K562 (cell line): Measurements from ENCODE around the gene RARRES2. TPM values are rescaled to one million over a fixed set of nuclear protein-coding genes. Genes with fewer than 3 reads are reported as not detected.

Experiments used
- ARID1B ChIP-seq: fragments of 450-650 bp; IDR thresholded peaks from 2 replicates; pipeline ENCODE4 v1.6.1; 2016; ENCODE audit warnings: antibody characterized with exemption, mild to moderate bottlenecking, inconsistent platforms
- BCOR ChIP-seq: fragments of 450-650 bp; IDR thresholded peaks from 2 replicates; pipeline ENCODE4 v1.6.1; 2016
- BRD4 ChIP-seq: fragments of 200-600 bp; sonication (generic); IDR thresholded peaks from 2 replicates; pipeline ENCODE4 v1.6.1; 2017; ENCODE audit warnings: inconsistent platforms
- DLX4 ChIP-seq: fragments of 250-450 bp; sonication (Bioruptor Pico); IDR thresholded peaks from 2 replicates; pipeline ENCODE4 v1.6.1; 2021; ENCODE audit warnings: mild to moderate bottlenecking
- ESRRB ChIP-seq: fragments of 250-450 bp; sonication (Bioruptor Pico); IDR thresholded peaks from 2 replicates; pipeline ENCODE4 v1.5.0; 2020; ENCODE audit warnings: mild to moderate bottlenecking, moderate library complexity, borderline replicate concordance
- FOXA3 ChIP-seq, 2 experiments: fragments of 450-650 bp in 1 of 2; sonication (generic) in 1 of 2; formaldehyde crosslinking; IDR thresholded peaks in 1 of 2; conservative IDR thresholded peaks in 1 of 2; 2 replicates each; pipeline versions ENCODE4 v1.4.0 to v1.8.0; 2020 to 2022; ENCODE audit warnings: mild to moderate bottlenecking in 2 of 2, missing genetic modification reagents in 1 of 2
- FOXP1 ChIP-seq: sonication (generic); formaldehyde crosslinking; IDR thresholded peaks from 2 replicates; pipeline ENCODE4 v1.8.0; 2022; ENCODE audit warnings: mild to moderate bottlenecking, missing genetic modification reagents
- KDM5B ChIP-seq: fragments of 200-600 bp; sonication (generic); IDR thresholded peaks from 2 replicates; pipeline ENCODE4 v1.6.1; 2012; ENCODE audit warnings: low read depth, mild to moderate bottlenecking, moderate library complexity, low read length, control low read depth, inconsistent platforms; ENCODE audit not compliant: insufficient replicate concordance
- MAZ ChIP-seq, 2 experiments: fragments of 450-650 bp in 1 of 2; sonication (generic) in 1 of 2; formaldehyde crosslinking; IDR thresholded peaks in 1 of 2; conservative IDR thresholded peaks in 1 of 2; 2 replicates each; pipeline versions ENCODE4 v1.4.0 to v1.5.0; 2020; ENCODE audit warnings: mild to moderate bottlenecking in 1 of 2, missing genetic modification reagents in 1 of 2
- MBD2 ChIP-seq: sonication (generic); IDR thresholded peaks from 2 replicates; pipeline ENCODE4 v1.6.1; 2016; ENCODE audit warnings: low read depth, borderline replicate concordance
- MEF2A ChIP-seq: IDR thresholded peaks from 2 replicates; pipeline ENCODE4 v1.6.1; 2011; ENCODE audit warnings: low read depth, mild to moderate bottlenecking, low read length, moderate library complexity; ENCODE audit not compliant: control insufficient read depth
- MTF1 ChIP-seq: fragments of 250-450 bp; sonication (Bioruptor Pico); IDR thresholded peaks from 2 replicates; pipeline ENCODE4 v1.9.0; 2021; ENCODE audit warnings: moderate library complexity, mild to moderate bottlenecking, inconsistent platforms, borderline replicate concordance
- MYBL2 ChIP-seq, 2 experiments: fragments of 450-650 bp in 1 of 2; sonication (generic) in 1 of 2; formaldehyde crosslinking in 1 of 2; IDR thresholded peaks; 2 replicates each; pipeline versions ENCODE4 v1.6.1 to v1.8.1; 2017 to 2022; ENCODE audit warnings: borderline replicate concordance in 1 of 2, inconsistent platforms in 1 of 2, low read depth in 1 of 2, mild to moderate bottlenecking in 1 of 2, missing genetic modification reagents in 1 of 2, moderate library complexity in 1 of 2
- NCOR1 ChIP-seq: fragments of 450-650 bp; IDR thresholded peaks from 2 replicates; pipeline ENCODE4 v1.6.1; 2016; ENCODE audit warnings: mild to moderate bottlenecking, moderate library complexity
- POLR2AphosphoS5 ChIP-seq: IDR thresholded peaks from 2 replicates; pipeline ENCODE4 v1.6.1; 2011; ENCODE audit warnings: mild to moderate bottlenecking, low read depth, low read length, moderate library complexity; ENCODE audit not compliant: control insufficient read depth, insufficient read depth
- POLR2B ChIP-seq: fragments of 450-650 bp; IDR thresholded peaks from 2 replicates; pipeline ENCODE4 v1.6.1; 2018; ENCODE audit warnings: low read depth; ENCODE audit not compliant: partially characterized antibody
- TAF7 ChIP-seq: fragments of 450-650 bp; IDR thresholded peaks from 2 replicates; pipeline ENCODE4 v1.6.1; 2016; ENCODE audit warnings: missing genetic modification characterization, missing compliant biosample characterization
- UBTF ChIP-seq, 2 experiments: IDR thresholded peaks; 2 replicates each; pipeline ENCODE4 v1.6.1; 2012; ENCODE audit warnings: improper control_type of control experiment in 2 of 2, low read depth in 2 of 2, low read length in 2 of 2, borderline replicate concordance in 1 of 2
- ZBTB2 ChIP-seq: fragments of 450-650 bp; IDR thresholded peaks from 2 replicates; pipeline ENCODE4 v1.6.1; 2016; ENCODE audit warnings: antibody characterized with exemption
- ZNF217 ChIP-seq: sonication (generic); formaldehyde crosslinking; IDR thresholded peaks from 2 replicates; pipeline ENCODE4 v1.8.0; 2022; ENCODE audit warnings: mild to moderate bottlenecking, missing genetic modification reagents
- ZNF76 ChIP-seq: fragments of 250-450 bp; sonication (Bioruptor Pico); IDR thresholded peaks from 2 replicates; pipeline ENCODE4 v1.4.0; 2020; ENCODE audit warnings: mild to moderate bottlenecking, moderate library complexity, borderline replicate concordance
- ZNF778 ChIP-seq: fragments of 450-650 bp; formaldehyde crosslinking; IDR thresholded peaks from 2 replicates; pipeline ENCODE4 v1.4.0; 2020; ENCODE audit warnings: mild to moderate bottlenecking, moderate library complexity
- polyA plus RNA-seq, 8 experiments: library from polyadenylated mRNA; depleted of rRNA in 4 of 8; stranded (reverse) in 5 of 8; unstranded in 3 of 8; fragments of >200 nt; fragmentation: Nextera tagmentation in 2 of 8; fragmentation: Illumina TruSeq in 1 of 8; extraction: Ambion mirVana in 2 of 8; extraction: Trizol in 1 of 8; gene quantifications; 2 replicates each; pipeline versions ENCODE4 v1.2.1 to v1.2.3, GENCODE V29; 2011 to 2014; ENCODE audit warnings: inconsistent platforms in 1 of 8, missing spikeins in 1 of 8
- total RNA-seq, 7 experiments: library from RNA; depleted of rRNA in 6 of 7; stranded (reverse); fragments of >200 nt in 6 of 7; fragmentation: Illumina TruSeq in 2 of 7; extraction: Trizol in 2 of 7; gene quantifications; 2 replicates each; pipeline versions ENCODE4 v1.2.1 to v1.2.3, GENCODE V29; 2011 to 2021; ENCODE audit warnings: low replicate concordance in 1 of 7

RARRES2 gene
- total and polyA plus RNA-seq, 9 of the 15 experiments (the other 6 are each of a cell fraction or from before 2014, with no cell fraction given): 0.11 to 1.7 (median 0.23) TPM; not detected in 6

GRCh38 chr7:150322833-150323681 is 18.4 kb downstream of the RARRES2 start, which contains the start of the genes ACTR3C and LRRC61 (continued):
- TF ChIP-seq BRD4 (peak; percentile 94; the same call in 1 of the 2 replicates), ZNF778 (CRISPR knock-in tag) (no peak), ZNF76 (CRISPR knock-in tag) (peak; percentile 94), POLR2B (peak; percentile 90), ZBTB2 (peak; percentile 92), MBD2 (peak; percentile 68), MAZ (CRISPR knock-in tag; conservative IDR thresholded peaks at IDR 0.05 in 1 of 2, IDR thresholded peaks at IDR 0.05 in 1 of 2) (peak; percentile 85 to 91), KDM5B (peak; percentile 80), POLR2AphosphoS5 (no peak; the same call in none of the 2 replicates), UBTF (IDR thresholded peaks at IDR 0.05; ENCODE audit: borderline replicate concordance in 1 of 2, low read depth in 2 of 2, low read length in 2 of 2) (peak; percentile 64 to 92; a peak in 3 of 4 replicates), FOXP1 (peak; percentile 99), TAF7 (tag) (peak; percentile 81), ESRRB (no peak), NCOR1 (no peak; the same call in 1 of the 2 replicates), MEF2A (no peak), DLX4 (CRISPR knock-in tag) (no peak), BCOR (peak; percentile 87), ARID1B (peak; percentile 82), ZNF217 (CRISPR knock-in tag) (peak; percentile 60; the same call in 1 of the 2 replicates), FOXA3 (CRISPR knock-in tag; conservative IDR thresholded peaks at IDR 0.05 in 1 of 2, IDR thresholded peaks at IDR 0.05 in 1 of 2) (peak in 1 of 2 experiments; percentile 89; a peak in 2 of 4 replicates), MTF1 (CRISPR knock-in tag) (0 out of 2 replicates have a peak, but pooled peaks have one; percentile 4), MYBL2 (IDR thresholded peaks at IDR 0.05; ENCODE audit: low read depth) (no peak), MYBL2 (CRISPR knock-in tag; IDR thresholded peaks at IDR 0.05; ENCODE audit: borderline replicate concordance) (no peak)
